Stimulated activated CD4-positive, alpha-beta T cell treated with anti-CD3 and anti-CD28 coated beads, Interleukin-12 subunit alpha, Interleukin-12 subunit beta, amount 100 ng/mL, for 24 hours (primary cell): ENCODE measurements around the gene YBX1.
A peak's percentile ranks its signal among the peaks of the same experiment; 100 is the strongest.
"Not testable (repeated sequence)": the region's sequence is repeated elsewhere in the genome, so short reads cannot be mapped to it uniquely, and the experiment has no call there.

ENCODE experiments used
- DNase-seq, 2 experiments: peaks; one replicate each; pipeline ENCODE4 v3.0.0-alpha.2; 2020; ENCODE audit warnings: low read depth in 2 of 2

Gene YBX1

DNA sequence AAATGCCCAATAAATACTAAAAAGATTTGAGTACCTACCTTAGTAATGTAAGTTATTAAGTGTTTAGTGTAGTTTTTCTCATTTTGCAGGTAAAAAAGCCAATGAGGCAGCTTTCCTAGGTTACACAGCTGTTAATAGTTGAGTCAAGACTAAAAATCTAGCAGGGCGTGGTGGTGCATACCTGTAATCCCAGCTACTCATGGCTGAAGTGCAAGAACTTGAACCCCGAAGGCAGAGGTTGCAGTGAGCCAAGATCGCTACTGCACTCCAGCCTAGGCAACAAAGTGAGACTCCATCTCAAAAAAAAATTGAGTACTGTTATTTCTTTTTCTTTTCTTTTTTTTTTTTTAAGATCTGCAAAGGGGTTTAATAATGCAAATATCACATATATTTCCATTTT lies 7.7 kb downstream of the YBX1 start:
- no peak for DNase-seq

- DNase-seq = no peak
Observed at GRCh38 chr1:42690477-42691156, 8.4 kb downstream of the YBX1 start.

DNA sequence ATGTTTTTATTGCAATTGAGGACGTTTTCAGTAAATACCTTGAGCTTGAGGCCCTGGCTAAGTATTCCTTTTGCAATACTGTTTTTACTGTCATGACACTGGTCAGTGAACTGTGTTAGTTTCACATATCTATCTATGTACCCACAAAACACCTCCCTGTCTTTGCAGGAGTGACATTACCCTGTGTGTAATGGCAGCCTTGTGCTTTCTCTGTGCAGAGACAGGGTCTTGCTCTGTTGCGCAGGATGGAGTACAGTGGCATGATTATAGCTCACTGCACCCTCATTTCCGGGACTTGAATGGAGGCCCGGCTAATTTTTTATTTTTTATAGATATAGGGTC lies 8.9 kb downstream of the YBX1 start:
- DNase-seq = no peak

DNA sequence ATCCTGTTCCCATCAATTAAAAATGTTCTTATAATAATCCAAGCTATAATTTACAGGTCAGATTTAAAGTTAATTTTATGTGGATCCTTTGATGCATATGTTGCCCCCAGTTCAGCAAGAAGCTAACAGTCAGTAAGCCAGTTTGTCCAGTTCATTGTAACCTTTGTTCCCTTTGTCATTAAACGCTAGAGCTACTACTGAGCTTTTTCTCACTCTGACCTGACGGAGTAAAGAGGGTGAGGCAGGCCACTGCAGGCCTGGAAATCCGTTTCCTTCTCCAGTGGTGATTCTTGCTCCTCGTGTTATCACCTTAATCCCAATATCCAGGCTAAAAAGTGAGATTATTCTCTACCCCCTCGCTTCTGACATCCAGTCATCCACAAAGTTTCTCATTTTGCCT lies 10.2 kb downstream of the YBX1 start:
- DNase-seq = no peak

DNA sequence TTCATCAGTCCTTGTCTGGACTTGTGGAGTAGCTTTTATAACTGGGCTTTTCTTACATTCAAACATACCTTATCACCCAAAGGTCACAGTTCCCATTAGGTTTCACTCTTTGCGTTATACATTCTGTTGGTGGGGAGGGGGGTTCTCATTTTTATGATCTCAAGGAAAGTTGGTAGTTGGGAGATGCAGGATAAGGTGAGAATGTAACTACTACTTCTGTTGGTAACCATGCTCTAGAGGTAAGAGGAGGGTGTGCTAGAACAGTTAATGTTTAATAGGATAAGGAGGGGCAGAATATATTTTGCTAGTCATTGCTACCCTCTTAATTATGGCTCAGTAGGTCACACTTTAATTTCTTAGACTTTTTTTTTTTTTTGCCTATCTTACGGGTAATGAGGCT lies 10.7 kb downstream of the YBX1 start:
- no peak for DNase-seq

- DNase-seq = no peak
Observed at GRCh38 chr1:42698081-42698813, 16.0 kb downstream of the YBX1 start.

DNA sequence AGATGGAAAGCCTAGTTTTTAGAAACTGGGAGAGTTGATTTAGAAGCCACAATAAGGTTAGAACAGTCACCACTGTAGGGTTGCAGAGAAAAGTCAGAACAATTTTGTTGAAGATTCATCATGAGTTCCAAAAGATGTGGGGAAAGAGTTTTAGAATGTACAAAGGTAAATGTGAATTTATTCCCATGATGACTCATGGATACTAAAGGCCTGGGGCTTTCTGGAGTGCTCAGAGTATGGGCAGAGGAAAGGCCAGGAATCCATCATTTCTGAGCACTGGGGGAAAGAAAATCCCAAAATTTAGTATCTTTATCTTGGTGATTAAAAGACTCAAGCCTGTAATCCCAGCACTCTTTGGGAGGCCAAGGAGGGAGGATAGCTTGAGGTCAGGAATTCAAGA lies 17.8 kb downstream of the YBX1 start:
- no peak for DNase-seq

DNA sequence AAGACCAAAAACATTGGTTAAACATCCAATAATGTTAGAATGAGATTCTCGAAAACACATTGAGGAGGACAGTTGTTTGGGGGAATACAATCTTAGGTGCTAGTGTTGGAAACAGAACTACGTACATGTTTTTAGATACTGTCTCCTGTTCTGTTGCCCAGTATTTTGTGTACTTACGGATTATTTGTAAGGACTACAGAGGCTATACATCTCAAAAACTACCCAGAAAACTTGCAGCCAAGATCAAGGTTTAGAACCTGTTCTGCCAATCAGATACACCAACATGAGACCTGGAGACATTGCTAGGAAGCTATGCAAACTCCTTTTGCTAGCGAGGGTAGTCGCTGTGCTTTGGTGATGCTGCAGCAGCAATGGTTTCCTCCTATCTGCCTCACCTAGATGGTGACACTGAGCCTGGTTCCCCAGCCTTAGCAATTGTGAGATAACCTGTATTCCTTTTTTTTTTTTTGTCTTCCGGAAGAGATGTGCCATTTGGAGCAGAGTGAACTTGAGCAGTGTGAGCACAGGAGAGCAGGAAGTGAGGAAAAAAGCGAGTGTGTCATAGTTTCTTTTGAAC lies 21.8 kb downstream of the YBX1 start:
- DNase-seq = no peak

DNA sequence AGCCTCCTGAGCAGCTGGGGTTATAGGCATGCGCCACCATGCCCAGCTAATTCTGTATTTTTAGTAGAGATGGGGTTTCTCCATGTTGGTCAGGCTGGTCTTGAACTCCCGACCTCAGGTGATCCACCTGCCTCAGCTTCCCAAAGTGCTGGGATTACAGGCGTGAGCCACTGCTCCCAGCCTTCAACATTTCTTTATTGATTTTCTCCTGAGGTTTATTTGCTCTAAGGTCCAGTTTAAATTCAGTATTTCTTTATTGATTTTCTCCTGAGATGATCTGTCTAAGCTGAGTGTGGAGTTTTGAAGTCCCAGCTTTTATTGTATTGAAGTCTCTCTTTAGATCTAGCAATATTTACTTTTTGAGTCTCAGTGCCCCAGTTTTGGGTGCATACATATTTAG lies 30.6 kb downstream of the YBX1 start:
- not testable (repeated sequence) for DNase-seq

GRCh38 chr1:42713293-42713692 lies 31.1 kb downstream of the YBX1 start:
- no peak for DNase-seq

DNA sequence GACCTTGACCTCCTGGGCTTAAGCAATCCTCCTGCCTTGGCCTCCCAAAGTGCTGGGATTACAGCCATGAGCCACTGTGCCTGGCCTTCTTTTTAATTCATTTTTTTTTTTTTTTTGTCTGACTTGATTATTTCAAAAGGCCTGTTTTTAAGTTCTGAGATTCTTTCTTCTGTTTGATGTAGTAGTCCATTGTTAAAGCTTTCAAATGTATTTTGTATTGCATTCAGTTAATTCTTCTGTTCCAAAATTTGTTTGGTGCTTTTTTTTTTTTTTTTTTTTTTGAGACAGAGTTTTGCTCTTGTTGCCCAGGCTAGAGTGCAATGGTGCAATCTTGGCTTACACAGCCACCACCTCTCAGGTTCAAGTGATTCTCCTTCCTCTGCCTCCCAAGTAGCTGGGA lies 32.2 kb downstream of the YBX1 start:
- not testable (repeated sequence) for DNase-seq

- no peak for DNase-seq
Observed at GRCh38 chr1:42720868-42721267, 38.6 kb downstream of the YBX1 start.

GRCh38 chr1:42721926-42722325 lies 39.7 kb downstream of the YBX1 start:
- DNase-seq = no peak

DNA sequence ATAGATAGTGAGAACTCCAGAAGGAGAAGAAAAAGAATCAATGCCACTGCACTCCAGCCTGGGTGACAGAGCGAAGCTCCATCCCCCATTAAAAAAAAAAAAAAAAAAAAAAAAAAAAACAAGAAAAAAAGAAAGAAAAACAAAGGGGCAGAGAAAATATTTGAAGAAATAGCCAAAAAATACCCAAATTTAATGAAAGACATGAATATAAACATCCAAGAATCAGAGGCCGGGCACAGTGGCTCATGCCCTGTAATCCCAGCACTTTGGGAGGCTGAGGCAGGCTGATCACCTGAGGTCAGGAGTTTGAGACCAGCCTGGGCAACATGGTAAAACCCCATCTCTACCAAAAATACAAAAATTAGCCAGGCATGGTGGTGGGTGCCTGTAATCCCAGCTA lies 40.2 kb downstream of the YBX1 start:
- DNase-seq = not testable (repeated sequence)

DNA sequence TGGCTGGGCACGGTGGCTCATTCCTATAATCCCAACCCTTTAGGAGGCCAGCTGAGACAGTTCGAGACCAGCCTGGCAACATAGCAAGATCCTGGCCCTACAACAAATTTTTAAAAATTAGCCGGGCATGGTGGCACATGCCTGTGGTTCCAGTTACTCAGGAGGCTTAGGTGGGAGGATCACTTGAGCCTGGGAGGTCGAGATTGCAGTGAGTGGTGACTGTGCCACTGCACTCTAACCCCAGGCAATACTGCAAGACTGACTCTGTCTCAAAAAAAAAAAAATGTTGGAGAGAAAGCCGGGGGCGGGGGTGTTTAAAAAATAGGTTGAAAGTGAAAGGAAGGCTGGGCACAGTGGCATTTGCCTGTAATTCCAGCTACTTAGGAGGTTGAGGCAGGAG lies 41.3 kb downstream of the YBX1 start:
- no peak for DNase-seq

DNA sequence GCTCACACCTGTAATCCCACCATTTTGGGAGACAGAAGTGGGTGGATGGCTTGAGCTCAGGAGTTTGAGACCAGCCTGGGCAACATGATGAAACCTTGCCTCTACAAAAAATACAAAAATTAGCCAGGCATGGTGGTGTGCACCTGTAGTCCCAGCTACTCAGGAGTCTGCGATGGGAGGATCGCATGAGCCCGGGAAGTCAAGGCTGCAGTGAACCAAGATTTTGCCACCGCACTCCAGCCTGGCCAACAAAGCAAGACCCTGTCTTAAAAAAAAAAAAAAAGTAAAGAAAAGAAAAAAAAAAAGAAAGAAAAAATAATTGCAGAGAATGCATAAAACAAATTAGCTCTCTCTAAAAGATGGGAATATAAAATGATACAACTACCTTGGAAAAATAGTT lies 43.6 kb downstream of the YBX1 start:
- DNase-seq = not testable (repeated sequence)

GRCh38 chr1:42730002-42730401 lies 47.8 kb downstream of the YBX1 start:
- no peak for DNase-seq

DNA sequence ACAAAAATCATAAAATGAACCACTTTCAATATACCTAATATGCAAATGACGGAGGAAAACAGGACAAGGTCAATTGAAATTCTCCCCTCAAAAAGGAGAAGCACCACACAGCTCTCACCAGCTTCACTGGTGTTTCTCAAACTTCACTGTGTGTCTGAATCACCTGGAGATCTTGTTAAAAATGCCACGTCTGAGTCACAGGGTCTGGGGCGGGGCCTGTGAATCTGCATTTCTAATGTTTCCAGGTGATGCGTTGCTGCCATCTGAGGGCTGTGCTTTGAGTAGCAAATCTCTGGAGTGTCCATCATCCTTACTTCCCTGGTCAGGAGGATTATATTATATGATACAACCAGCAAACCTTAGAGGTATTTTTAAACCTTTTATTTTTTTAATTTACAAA lies 48.8 kb downstream of the YBX1 start:
- peak; percentile 12 to 51 for DNase-seq

- DNase-seq = no peak
Observed at GRCh38 chr1:42731585-42731984, 49.4 kb downstream of the YBX1 start.

- DNase-seq = no peak
Observed at GRCh38 chr1:42732126-42732680, 50.0 kb downstream of the YBX1 start.

- no peak for DNase-seq
Observed at GRCh38 chr1:42733415-42734200, 51.4 kb downstream of the YBX1 start.
